ENCODE data around the gene OR14C36.
"Not testable (repeated sequence)": the region's sequence is repeated elsewhere in the genome, so short reads cannot be mapped to it uniquely, and the experiment has no call there.

The OR14C36 gene

GRCh38 chr1:248348475-248348874 lies at the start of gene OR14C36:
OR14C36 (plus strand) TSS chr1:248348775; CDS start chr1:248348775, 0 bp downstream.
- no peak for DNase-seq (ENCODE audit: low read depth)

GRCh38 chr1:248303324-248303723 lies 45.3 kb upstream of the OR14C36 start, which contains the start of gene OR2T12:
OR2T12 (minus strand) TSS chr1:248303424; CDS start chr1:248295578, 7,846 bp downstream.
- DNase-seq (ENCODE audit: low read depth): no peak

- not testable (repeated sequence) for DNase-seq (ENCODE audit: low read depth)
These were observed 42.9 kb upstream of the OR14C36 start for GRCh38 chr1:248305672-248306071.

GRCh38 chr1:248306103-248306502 lies 42.5 kb upstream of the OR14C36 start:
- DNase-seq (ENCODE audit: low read depth): no peak

- DNase-seq (ENCODE audit: low read depth): not testable (repeated sequence)
These were observed 41.8 kb upstream of the OR14C36 start for GRCh38 chr1:248306740-248307139.

- no peak for DNase-seq (ENCODE audit: low read depth)
These were observed 31.8 kb upstream of the OR14C36 start for GRCh38 chr1:248316796-248317195.

GRCh38 chr1:248324468-248324867 lies 24.1 kb upstream of the OR14C36 start, which contains the start of gene OR2M7:
OR2M7 (minus strand) TSS chr1:248324568; CDS start chr1:248324568, 0 bp downstream.
- no peak for DNase-seq (ENCODE audit: low read depth)

GRCh38 chr1:248343451-248343850 lies 5.1 kb upstream of the OR14C36 start:
- no peak for DNase-seq (ENCODE audit: low read depth)

GRCh38 chr1:248359415-248359814 lies 10.8 kb downstream of the OR14C36 start:
- DNase-seq (ENCODE audit: low read depth): no peak

GRCh38 chr1:248361121-248361715 lies 12.6 kb downstream of the OR14C36 start, which contains the start of gene OR2T4:
OR2T4 (plus strand) TSS chr1:248361665; CDS start chr1:248361665, 0 bp downstream.
- no peak for DNase-seq (ENCODE audit: low read depth)

- DNase-seq (ENCODE audit: low read depth): no peak
These were observed 18.0 kb downstream of the OR14C36 start for GRCh38 chr1:248366609-248367008.

GRCh38 chr1:248372394-248372793 lies 23.8 kb downstream of the OR14C36 start:
- no peak for DNase-seq (ENCODE audit: low read depth)

GRCh38 chr1:248373761-248374160 lies 25.2 kb downstream of the OR14C36 start:
- no peak for DNase-seq (ENCODE audit: low read depth)

GRCh38 chr1:248375446-248375845 lies 26.9 kb downstream of the OR14C36 start, which contains the start of gene OR2T6:
OR2T6 (plus strand) TSS chr1:248375746; CDS start chr1:248387609, 11,863 bp downstream.
- no peak for DNase-seq (ENCODE audit: low read depth)

- DNase-seq (ENCODE audit: low read depth): no peak
These were observed 28.3 kb downstream of the OR14C36 start for GRCh38 chr1:248376916-248377315.

GRCh38 chr1:248380854-248381253 lies 32.3 kb downstream of the OR14C36 start:
- no peak for DNase-seq (ENCODE audit: low read depth)

GRCh38 chr1:248388426-248388825 lies 39.9 kb downstream of the OR14C36 start:
- no peak for DNase-seq (ENCODE audit: low read depth)

GRCh38 chr1:248393050-248393449 lies 44.5 kb downstream of the OR14C36 start:
- DNase-seq (ENCODE audit: low read depth): no peak
